ENCODE data around the gene CASS4.
A peak's percentile ranks its signal among the peaks of the same experiment; 100 is the strongest.
"Not testable (repeated sequence)": the region's sequence is repeated elsewhere in the genome, so short reads cannot be mapped to it uniquely, and the experiment has no call there.

Gene CASS4

DNA sequence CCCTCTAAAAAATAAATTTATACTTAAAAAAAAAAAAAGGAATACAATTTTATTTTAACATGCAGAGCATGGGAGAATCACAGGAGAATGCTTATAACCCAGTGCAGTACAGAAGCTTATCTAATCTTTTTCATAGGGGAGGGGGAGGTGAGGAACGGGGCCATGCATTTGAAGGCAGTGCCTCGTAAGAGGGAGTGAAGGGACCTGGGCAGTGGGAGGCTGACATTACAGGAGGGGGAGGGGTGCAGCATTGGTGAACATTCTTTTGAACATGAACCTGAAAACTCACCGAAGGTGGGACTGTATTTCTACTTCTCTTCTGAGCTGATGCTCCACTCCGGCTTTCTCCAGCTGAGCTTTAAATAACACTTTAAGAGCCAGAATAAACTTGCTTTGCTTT, 29.4 kb upstream of the CASS4 start:
- H3K36me3 Mint-ChIP-seq (ENCODE audit: insufficient read depth), result peaks cover 1% of the 10 kb centered on the region
- no peaks in the 10 kb centered on the region for H3K27me3 Mint-ChIP-seq
- ATAC-seq (replicated peaks; ENCODE audit: extremely low read depth, poor library complexity, severe bottlenecking) (no peak), DNase-seq (ENCODE audit: low spot score in 2 of 2) (no peak)
- no peaks in the 10 kb centered on the region for H3K9me3 Mint-ChIP-seq
- H3K27ac Mint-ChIP-seq (ENCODE audit: low read depth), result no peak overlapping the region
- no peaks in the 10 kb centered on the region for H3K4me1 Mint-ChIP-seq
- no peak overlapping the region for H3K4me3 Mint-ChIP-seq

DNA sequence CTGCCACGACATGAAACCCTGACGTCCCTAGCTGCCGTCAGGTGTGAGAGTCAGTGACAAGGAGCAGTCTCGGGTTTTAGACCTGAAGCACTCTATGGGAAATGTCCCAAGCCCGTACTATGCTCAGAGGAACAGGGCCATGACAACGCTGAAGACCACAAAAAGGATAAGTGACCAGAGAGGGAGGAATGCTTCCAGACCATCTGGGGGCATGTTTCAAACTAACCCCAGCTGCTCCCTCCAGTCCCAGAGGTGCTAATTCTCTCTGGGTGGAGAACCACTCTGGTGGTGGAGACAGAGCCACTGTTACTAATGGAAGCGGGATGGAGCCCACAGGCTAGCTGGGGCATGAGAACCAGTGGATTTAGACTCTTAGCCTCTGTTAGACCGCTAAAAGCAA, 28.7 kb upstream of the CASS4 start:
- peaks cover 1% of the 10 kb centered on the region for H3K36me3 Mint-ChIP-seq (ENCODE audit: insufficient read depth)
- no peak for DNase-seq (ENCODE audit: low spot score in 2 of 2)

DNA sequence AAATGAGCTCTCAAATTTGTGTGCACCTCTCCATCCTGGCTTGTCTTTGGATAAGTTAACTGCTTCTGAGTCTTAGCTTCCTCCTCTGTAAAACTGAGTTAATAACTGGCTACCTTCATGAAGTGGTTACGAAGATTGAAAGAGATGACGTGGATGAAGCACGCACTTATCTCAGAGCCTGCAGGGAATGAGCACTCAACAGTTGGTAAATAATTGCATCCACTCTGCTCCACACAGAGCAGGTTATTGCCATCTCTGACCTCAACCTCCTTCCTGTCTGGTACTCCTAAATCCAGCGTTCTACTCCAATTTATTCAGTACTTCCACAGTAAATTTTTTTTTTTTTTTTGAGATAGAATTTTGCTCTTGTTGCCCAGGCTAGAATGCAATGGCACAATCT, 26.9 kb upstream of the CASS4 start:
- Mint-ChIP-seq H3K27ac (ENCODE audit: low read depth) (no peak overlapping the region), H3K4me1 (no peaks in the 10 kb centered on the region), H3K4me3 (no peak overlapping the region), H3K36me3 (ENCODE audit: insufficient read depth) (peaks cover 1% of the 10 kb centered on the region), H3K27me3 (no peaks in the 10 kb centered on the region), H3K9me3 (no peaks in the 10 kb centered on the region)
- ATAC-seq (replicated peaks; ENCODE audit: extremely low read depth, poor library complexity, severe bottlenecking), result no peak
- DNase-seq (ENCODE audit: low spot score in 2 of 2), result no peak

More for the DNA sequence above, 28.7 kb upstream of the CASS4 start:
- H3K4me1 Mint-ChIP-seq, result no peaks in the 10 kb centered on the region
- no peak overlapping the region for H3K4me3 Mint-ChIP-seq
- H3K27ac Mint-ChIP-seq (ENCODE audit: low read depth), result no peak overlapping the region
- H3K27me3 Mint-ChIP-seq, result no peaks in the 10 kb centered on the region
- no peaks in the 10 kb centered on the region for H3K9me3 Mint-ChIP-seq
- ATAC-seq (replicated peaks; ENCODE audit: extremely low read depth, poor library complexity, severe bottlenecking), result no peak

DNA sequence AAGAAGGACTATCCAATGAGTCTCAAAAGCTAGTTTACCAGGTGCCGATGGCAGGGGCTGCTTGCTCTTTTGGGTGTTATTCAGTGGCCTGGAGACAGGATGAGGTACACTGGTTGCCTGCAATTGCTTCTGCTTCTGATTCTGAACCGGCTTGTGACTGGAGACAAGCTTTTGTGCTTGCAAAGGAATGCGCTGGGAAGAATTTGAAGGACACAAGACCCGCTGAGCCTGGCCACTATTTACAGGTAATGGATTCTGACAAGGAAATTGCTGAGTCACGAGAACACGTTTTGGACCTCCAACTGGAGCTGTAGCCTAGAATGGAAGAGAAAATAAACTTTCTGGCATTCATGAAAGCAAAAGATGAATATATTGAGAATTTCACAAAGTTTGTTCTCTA, 25.8 kb upstream of the CASS4 start:
- Mint-ChIP-seq H3K27ac (ENCODE audit: low read depth) (no peak overlapping the region), H3K4me3 (no peak overlapping the region), H3K4me1 (no peaks in the 10 kb centered on the region), H3K9me3 (no peaks in the 10 kb centered on the region), H3K36me3 (ENCODE audit: insufficient read depth) (peaks cover 4% of the 10 kb centered on the region), H3K27me3 (no peaks in the 10 kb centered on the region)
- ATAC-seq (replicated peaks; ENCODE audit: extremely low read depth, poor library complexity, severe bottlenecking) (no peak), DNase-seq (ENCODE audit: low spot score in 2 of 2) (no peak)

DNA sequence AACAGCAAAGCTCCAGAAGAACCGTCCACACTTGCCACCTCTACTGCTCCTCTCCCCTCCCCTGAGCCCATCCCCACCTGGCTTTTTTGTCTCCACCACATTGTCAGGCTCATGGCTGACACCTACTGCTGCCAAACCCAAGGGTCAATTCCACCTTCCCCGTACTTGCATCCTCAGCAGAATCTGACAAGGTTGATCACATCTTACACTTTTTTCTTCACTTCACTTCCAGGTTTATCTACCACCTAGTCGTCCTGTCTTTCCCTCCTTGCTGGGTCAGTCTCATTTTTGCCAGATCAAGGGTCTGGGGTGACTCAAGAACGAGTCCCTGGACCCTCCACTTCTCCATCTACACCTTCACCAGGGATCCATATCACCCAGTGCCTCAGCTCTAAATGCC, 23.2 kb upstream of the CASS4 start:
- H3K4me3 Mint-ChIP-seq, result no peak overlapping the region
- DNase-seq (ENCODE audit: low spot score in 2 of 2) (no peak), ATAC-seq (replicated peaks; ENCODE audit: extremely low read depth, poor library complexity, severe bottlenecking) (no peak)
- H3K9me3 Mint-ChIP-seq, result no peaks in the 10 kb centered on the region
- peaks cover 6% of the 10 kb centered on the region for H3K36me3 Mint-ChIP-seq (ENCODE audit: insufficient read depth)
- peaks cover 10% of the 10 kb centered on the region for H3K4me1 Mint-ChIP-seq
- no peaks in the 10 kb centered on the region for H3K27me3 Mint-ChIP-seq
- H3K27ac Mint-ChIP-seq (ENCODE audit: low read depth), result no peak overlapping the region

DNA sequence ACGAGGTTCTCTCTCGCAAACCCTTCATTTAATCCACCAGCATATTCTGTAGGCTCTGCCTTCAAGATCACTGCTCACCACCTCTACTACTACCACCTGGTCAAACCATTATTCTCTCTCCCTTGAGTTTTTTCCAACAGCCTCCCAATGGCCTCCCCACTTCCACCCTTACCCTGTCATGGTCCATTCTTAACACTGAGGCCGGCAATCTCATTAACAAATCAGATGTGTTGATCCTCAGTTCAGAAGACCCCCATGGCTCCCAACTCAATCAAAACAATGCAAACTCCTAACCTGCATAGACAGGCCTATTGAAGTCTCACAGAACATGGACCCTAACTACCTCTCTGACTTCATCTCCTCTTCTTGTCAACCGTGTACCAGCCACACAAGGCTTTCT, 22.3 kb upstream of the CASS4 start:
- H3K27ac Mint-ChIP-seq (ENCODE audit: low read depth), result no peak overlapping the region
- DNase-seq (ENCODE audit: low spot score in 2 of 2), result no peak
- H3K9me3 Mint-ChIP-seq, result no peaks in the 10 kb centered on the region
- no peaks in the 10 kb centered on the region for H3K27me3 Mint-ChIP-seq
- H3K4me1 Mint-ChIP-seq, result peaks cover 12% of the 10 kb centered on the region
- H3K4me3 Mint-ChIP-seq, result no peak overlapping the region
- H3K36me3 Mint-ChIP-seq (ENCODE audit: insufficient read depth), result peaks cover 6% of the 10 kb centered on the region
- no peak for ATAC-seq (replicated peaks; ENCODE audit: extremely low read depth, poor library complexity, severe bottlenecking)

DNA sequence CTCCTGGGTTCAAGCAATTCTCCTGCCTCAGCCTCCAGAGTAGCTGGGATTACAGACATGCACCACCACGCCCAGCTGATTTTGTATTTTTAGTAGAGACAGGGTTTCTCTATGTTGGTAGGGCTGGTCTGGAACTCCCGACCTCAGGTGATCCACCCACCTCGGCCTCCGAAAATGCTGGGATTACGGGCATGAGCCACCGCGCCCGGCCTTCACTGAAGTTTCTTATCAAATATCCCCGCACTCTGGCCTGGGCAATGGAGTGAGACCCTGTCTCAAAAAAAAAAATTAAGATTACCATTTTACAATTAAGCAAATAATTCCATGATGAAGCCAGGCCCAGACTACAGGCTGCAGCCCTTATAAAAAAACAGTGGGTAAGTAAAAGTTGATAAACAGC, 21.7 kb upstream of the CASS4 start:
- not testable (repeated sequence) for H3K27me3 Mint-ChIP-seq; ATAC-seq (replicated peaks; ENCODE audit: extremely low read depth, poor library complexity, severe bottlenecking); H3K9me3 Mint-ChIP-seq; H3K36me3 Mint-ChIP-seq (ENCODE audit: insufficient read depth); DNase-seq (ENCODE audit: low spot score in 2 of 2); H3K27ac Mint-ChIP-seq (ENCODE audit: low read depth); H3K4me3 Mint-ChIP-seq
- H3K4me1 Mint-ChIP-seq, result peaks cover 18% of the 10 kb centered on the region

DNA sequence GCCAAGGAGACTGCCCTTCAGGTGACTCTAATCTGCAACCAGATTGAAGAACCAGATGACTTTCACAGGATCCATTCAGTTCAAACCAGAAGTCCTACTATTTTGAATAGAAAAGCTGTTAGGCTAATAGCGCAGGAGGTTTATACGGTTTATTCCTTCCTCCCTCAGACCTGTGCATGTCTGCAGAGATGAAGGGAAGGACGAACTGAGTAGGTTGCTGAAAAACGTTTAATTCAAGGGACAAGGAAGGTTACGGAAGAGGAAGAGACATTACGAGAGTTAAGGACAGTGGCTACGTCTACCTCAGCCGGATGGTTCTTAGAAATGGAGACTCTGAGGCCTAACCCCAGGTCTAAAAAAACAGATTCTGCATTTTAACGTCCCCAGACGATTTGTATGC, 21.0 kb upstream of the CASS4 start:
- DNase-seq (ENCODE audit: low spot score in 2 of 2) (no peak), ATAC-seq (replicated peaks; ENCODE audit: extremely low read depth, poor library complexity, severe bottlenecking) (no peak)
- Mint-ChIP-seq H3K9me3 (no peaks in the 10 kb centered on the region), H3K27me3 (no peaks in the 10 kb centered on the region), H3K4me1 (peaks cover 22% of the 10 kb centered on the region), H3K27ac (ENCODE audit: low read depth) (no peak overlapping the region), H3K36me3 (ENCODE audit: insufficient read depth) (peaks cover 14% of the 10 kb centered on the region), H3K4me3 (no peak overlapping the region)

DNA sequence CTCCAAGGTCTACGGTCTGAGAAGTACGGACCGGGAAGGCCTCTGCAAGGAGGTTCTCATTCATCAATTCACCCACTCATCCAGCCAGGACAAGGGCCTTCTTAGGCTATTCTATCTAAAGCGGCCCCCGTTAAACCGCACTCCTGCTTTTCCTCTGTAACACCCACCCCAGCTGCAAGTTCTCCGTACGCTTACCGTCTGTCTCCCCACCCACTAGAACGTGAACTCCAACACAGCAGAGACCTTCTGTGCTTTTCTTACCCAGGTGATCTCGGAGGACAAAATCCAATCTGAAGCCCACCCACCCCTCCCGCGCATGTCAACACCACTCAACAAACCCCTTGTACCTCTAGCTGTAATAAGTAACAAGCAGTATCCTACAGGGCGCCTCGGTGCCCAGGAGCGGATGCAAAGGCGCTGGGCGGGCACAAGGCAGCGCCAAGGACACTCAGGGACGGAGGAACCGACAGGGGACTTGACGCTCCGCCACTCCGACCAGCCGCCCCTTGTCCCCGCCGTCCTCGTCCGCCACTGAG, 20.4 kb upstream of the CASS4 start:
- no peaks in the 10 kb centered on the region for H3K27me3 Mint-ChIP-seq
- no peak overlapping the region for H3K27ac Mint-ChIP-seq (ENCODE audit: low read depth)
- H3K36me3 Mint-ChIP-seq (ENCODE audit: insufficient read depth), result peaks cover 18% of the 10 kb centered on the region
- no peak overlapping the region for H3K4me3 Mint-ChIP-seq
- ATAC-seq (replicated peaks; ENCODE audit: extremely low read depth, poor library complexity, severe bottlenecking) (peak; percentile 4), DNase-seq (ENCODE audit: low spot score in 2 of 2) (no peak)
- peaks cover 23% of the 10 kb centered on the region for H3K4me1 Mint-ChIP-seq
- H3K9me3 Mint-ChIP-seq, result no peaks in the 10 kb centered on the region

DNA sequence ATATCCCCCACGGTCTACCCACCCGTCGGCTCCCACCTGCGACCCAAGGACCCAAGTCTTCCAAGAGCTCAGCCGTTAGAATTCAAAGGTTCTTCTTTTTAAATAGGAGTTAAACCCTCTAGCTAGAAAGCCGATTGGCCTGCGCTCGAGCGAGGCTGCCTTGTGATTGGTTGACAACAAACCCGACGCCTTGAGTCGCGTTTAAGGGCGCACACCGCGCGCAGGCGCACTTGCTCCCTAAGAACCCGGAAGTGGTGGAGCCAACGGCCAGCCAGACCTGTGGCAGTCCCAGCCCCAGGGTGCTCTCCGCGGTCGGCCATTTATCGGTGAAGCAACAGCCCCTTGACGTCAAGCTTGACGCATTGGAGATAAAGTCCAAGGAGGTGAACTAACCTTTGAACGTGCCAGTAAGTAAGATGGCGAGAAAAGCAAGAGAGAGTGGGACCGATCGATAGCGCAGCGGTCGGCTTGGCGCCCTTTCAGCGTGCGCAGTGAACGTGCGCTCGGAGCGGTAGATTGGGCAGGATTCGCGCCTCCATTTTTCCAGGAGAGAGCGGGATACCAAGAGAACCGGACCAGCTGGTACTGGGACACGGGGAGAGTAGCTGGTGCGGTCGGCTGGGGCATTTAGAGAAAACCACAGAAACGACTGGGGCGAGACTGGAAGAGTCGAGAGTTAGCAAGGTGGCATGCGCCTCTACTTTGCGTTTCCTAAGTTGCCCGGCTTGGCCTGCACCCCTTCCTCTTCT, 19.8 kb upstream of the CASS4 start, which contains the start of the genes AURKA and CSTF1:
AURKA (minus strand) TSS at position 84 of the 749 bp plus-strand sequence. CDS start 4,018 bp downstream, outside the sequence.
CSTF1 (plus strand) TSS at position 514 of the 749 bp plus-strand sequence. CDS start 2,908 bp downstream, outside the sequence.
- ATAC-seq (replicated peaks; ENCODE audit: extremely low read depth, poor library complexity, severe bottlenecking) (peak; percentile 88), DNase-seq (ENCODE audit: low spot score in 2 of 2) (peak; percentile 98)
- no peak within 1 kb of the TSS for H3K4me3 Mint-ChIP-seq
- H3K27ac Mint-ChIP-seq (ENCODE audit: low read depth), result no peak within 1 kb of the TSS
- H3K27me3 Mint-ChIP-seq, result no peaks in the 10 kb centered on the region
- H3K9me3 Mint-ChIP-seq, result no peaks in the 10 kb centered on the region
- peaks cover 22% of the 10 kb centered on the region for H3K36me3 Mint-ChIP-seq (ENCODE audit: insufficient read depth)
- peaks cover 23% of the 10 kb centered on the region for H3K4me1 Mint-ChIP-seq

DNA sequence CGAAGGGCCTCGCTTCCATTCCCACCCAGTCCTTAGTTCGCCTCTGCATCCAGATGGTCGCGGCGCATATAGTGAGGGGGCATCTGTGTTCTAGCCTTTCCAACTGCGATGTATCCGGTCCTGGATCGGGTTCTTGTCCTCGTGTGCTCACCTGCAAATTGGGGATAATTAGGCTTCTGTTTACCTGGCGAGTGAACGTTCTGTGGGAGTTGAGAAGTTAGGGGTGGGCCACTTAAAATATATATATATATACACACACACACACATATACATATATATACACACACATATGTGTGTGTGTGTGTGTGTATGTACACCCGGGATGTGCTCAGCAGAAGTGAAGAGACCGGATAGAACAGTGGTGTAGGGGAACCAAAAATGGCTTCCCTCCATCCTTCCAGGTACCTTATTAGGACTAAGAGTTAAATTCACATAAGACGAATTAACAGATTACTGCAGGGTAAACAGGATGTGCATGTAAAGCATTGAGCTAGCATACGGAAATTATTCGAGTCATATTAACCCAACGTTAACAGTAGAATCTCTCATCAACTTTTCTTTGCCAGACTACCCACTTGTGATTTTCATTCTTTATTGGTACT, 19.1 kb upstream of the CASS4 start:
- H3K4me3 Mint-ChIP-seq, result no peak overlapping the region
- no peaks in the 10 kb centered on the region for H3K27me3 Mint-ChIP-seq
- ATAC-seq (replicated peaks; ENCODE audit: extremely low read depth, poor library complexity, severe bottlenecking) (peak; percentile 52), DNase-seq (ENCODE audit: low spot score in 2 of 2) (no peak)
- no peaks in the 10 kb centered on the region for H3K9me3 Mint-ChIP-seq
- H3K27ac Mint-ChIP-seq (ENCODE audit: low read depth), result no peak overlapping the region
- peaks cover 23% of the 10 kb centered on the region for H3K4me1 Mint-ChIP-seq
- H3K36me3 Mint-ChIP-seq (ENCODE audit: insufficient read depth), result peaks cover 29% of the 10 kb centered on the region

DNA sequence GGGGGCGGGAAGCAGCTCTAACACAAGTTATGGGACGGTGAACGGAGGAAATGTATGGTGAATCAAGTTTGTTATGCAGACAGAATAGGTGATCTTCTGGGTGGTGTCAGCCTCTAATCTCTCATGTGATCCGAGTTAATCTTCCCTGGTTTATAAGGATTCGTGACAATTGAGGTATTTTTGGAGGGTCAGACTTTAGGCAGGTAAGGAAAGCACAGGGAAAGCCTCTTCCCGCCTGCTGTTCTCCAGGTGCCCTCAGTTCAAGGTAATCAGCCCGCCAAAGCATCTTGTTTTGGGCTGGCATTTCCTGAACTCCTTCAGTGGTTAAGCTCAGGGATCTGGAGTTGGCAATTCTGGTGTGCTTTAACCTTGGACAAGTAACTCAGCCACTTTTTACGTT, 18.4 kb upstream of the CASS4 start:
- H3K36me3 Mint-ChIP-seq (ENCODE audit: insufficient read depth), result peaks cover 32% of the 10 kb centered on the region
- H3K27me3 Mint-ChIP-seq, result no peaks in the 10 kb centered on the region
- H3K9me3 Mint-ChIP-seq, result no peaks in the 10 kb centered on the region
- no peak for DNase-seq (ENCODE audit: low spot score in 2 of 2)
- no peak overlapping the region for H3K4me3 Mint-ChIP-seq
- H3K4me1 Mint-ChIP-seq, result peaks cover 23% of the 10 kb centered on the region
- ATAC-seq (replicated peaks; ENCODE audit: extremely low read depth, poor library complexity, severe bottlenecking), result no peak
- H3K27ac Mint-ChIP-seq (ENCODE audit: low read depth), result no peak overlapping the region

DNA sequence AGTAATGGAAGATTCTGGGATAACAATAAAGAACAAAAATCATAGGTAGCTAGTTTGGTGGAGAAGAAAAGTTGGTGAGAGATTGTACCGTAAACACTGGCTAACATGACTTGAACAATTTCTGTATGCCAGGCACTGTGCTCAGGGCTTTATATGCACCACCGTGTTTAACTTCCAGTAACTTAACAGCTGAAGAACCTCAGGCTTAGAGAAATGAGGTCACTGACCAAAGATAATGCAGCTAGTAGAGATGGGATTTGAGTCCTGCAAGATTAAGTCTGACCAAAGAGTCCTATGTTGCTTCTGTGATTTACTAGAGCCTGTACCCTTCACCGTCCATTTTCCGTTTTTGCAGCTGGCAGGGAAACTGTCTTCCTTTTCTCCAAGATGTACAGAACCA, 16.9 kb upstream of the CASS4 start:
- Mint-ChIP-seq H3K4me1 (peaks cover 24% of the 10 kb centered on the region), H3K27ac (ENCODE audit: low read depth) (peak overlapping the region; percentile 44), H3K27me3 (no peaks in the 10 kb centered on the region), H3K4me3 (no peak overlapping the region), H3K9me3 (no peaks in the 10 kb centered on the region), H3K36me3 (ENCODE audit: insufficient read depth) (peaks cover 42% of the 10 kb centered on the region)
- DNase-seq (ENCODE audit: low spot score in 2 of 2) (no peak), ATAC-seq (replicated peaks; ENCODE audit: extremely low read depth, poor library complexity, severe bottlenecking) (no peak)
